MM.1S (cell line): ENCODE data around the gene KRT39.

Experiments
- DNase-seq: peaks from one replicate; pipeline ENCODE4 v3.0.0-alpha.2; 2015
- H2AFZ ChIP-seq: fragments of 300-600 bp; sonication (generic); 2 replicates; pipeline ENCODE4 v1.6.0; 2016; ENCODE audit warnings: antibody characterized with exemption, low read length
- H3F3A ChIP-seq: fragments of 300-600 bp; sonication (generic); 2 replicates; pipeline ENCODE4 v1.6.1; 2016; ENCODE audit warnings: mild to moderate bottlenecking, antibody characterized with exemption, low read length, moderate library complexity, mixed read lengths; ENCODE audit not compliant: insufficient read depth
- H3K27ac ChIP-seq: fragments of 300-600 bp; sonication (generic); 2 replicates; pipeline ENCODE4 v1.5.1; 2016; ENCODE audit warnings: mild to moderate bottlenecking, low read length
- H3K27me3 ChIP-seq: fragments of 300-600 bp; sonication (generic); replicated peaks from 2 replicates; pipeline ENCODE4 v1.6.0; 2016; ENCODE audit warnings: low read length; ENCODE audit not compliant: insufficient read depth
- H3K36me3 ChIP-seq: fragments of 300-600 bp; sonication (generic); replicated peaks from 2 replicates; pipeline ENCODE4 v1.6.1; 2016; ENCODE audit warnings: mild to moderate bottlenecking, low read length, mixed read lengths; ENCODE audit not compliant: insufficient read depth
- H3K4me1 ChIP-seq: fragments of 300-600 bp; sonication (generic); 2 replicates; pipeline ENCODE4 v1.6.1; 2016; ENCODE audit warnings: low read length, mixed read lengths
- H3K4me2 ChIP-seq: fragments of 300-600 bp; sonication (generic); 2 replicates; pipeline ENCODE4 v1.6.0; 2016; ENCODE audit warnings: low read depth, low read length
- H3K4me3 ChIP-seq: fragments of 300-600 bp; sonication (generic); 2 replicates; pipeline ENCODE4 v1.5.1; 2016; ENCODE audit warnings: low read length, mixed read lengths
- H3K79me2 ChIP-seq: fragments of 300-600 bp; sonication (generic); 2 replicates; pipeline ENCODE4 v1.6.1; 2016; ENCODE audit warnings: mixed run types, low read length, mixed read lengths
- H3K9ac ChIP-seq: fragments of 300-600 bp; sonication (generic); 2 replicates; pipeline ENCODE4 v1.6.1; 2016; ENCODE audit warnings: low read length, mixed read lengths
- H3K9me2 ChIP-seq: fragments of 300-600 bp; sonication (generic); replicated peaks from 2 replicates; pipeline ENCODE4 v1.6.1; 2016; ENCODE audit warnings: mild to moderate bottlenecking, low read length, mixed read lengths; ENCODE audit not compliant: insufficient read depth
- H3K9me3 ChIP-seq: fragments of 300-600 bp; sonication (generic); replicated peaks from 2 replicates; pipeline ENCODE4 v1.6.1; 2016; ENCODE audit warnings: mild to moderate bottlenecking, low read length, mixed read lengths; ENCODE audit not compliant: insufficient read depth
- H4K20me1 ChIP-seq: fragments of 300-600 bp; sonication (generic); 2 replicates; pipeline ENCODE4 v1.6.1; 2016; ENCODE audit warnings: mild to moderate bottlenecking, low read length, moderate library complexity, mixed read lengths; ENCODE audit not compliant: insufficient read depth
- EZH2 ChIP-seq: fragments of 300-600 bp; sonication (generic); optimal IDR thresholded peaks from 2 replicates; pipeline ENCODE3; 2017; ENCODE audit warnings: low read depth, mild to moderate bottlenecking, antibody characterized with exemption, low read length, mixed read lengths
- EZH2phosphoT487 ChIP-seq: fragments of 300-600 bp; sonication (generic); IDR thresholded peaks from 2 replicates; pipeline ENCODE4 v1.6.1; 2018; ENCODE audit warnings: antibody characterized with exemption, low read length
- TF ChIP-seq, protein P1 (sequence below): fragments of 300-600 bp; sonication (generic); IDR thresholded peaks from 2 replicates; pipeline ENCODE4 v1.5.1; 2016; ENCODE audit warnings: antibody characterized with exemption, low read length, mixed read lengths

The KRT39 gene

GRCh38 chr17:40938981-40939380, 27.8 kb downstream of the KRT39 start:
- no peaks in the 10 kb centered on the region for H3K4me1 ChIP-seq
- no peaks in the 10 kb centered on the region for H3K27me3 ChIP-seq
- no peaks in the 10 kb centered on the region for H3K9me2 ChIP-seq
- no peak overlapping the region for H3K9ac ChIP-seq
- H2AFZ ChIP-seq: no peak overlapping the region
- H3K4me2 ChIP-seq: no peak overlapping the region
- no peak for DNase-seq
- H3K4me3 ChIP-seq: no peak overlapping the region
- H4K20me1 ChIP-seq: no peaks in the 10 kb centered on the region
- no peak for TF ChIP-seq EZH2phosphoT487
- TF ChIP-seq EZH2: no peak
- TF ChIP-seq, protein P1, sequence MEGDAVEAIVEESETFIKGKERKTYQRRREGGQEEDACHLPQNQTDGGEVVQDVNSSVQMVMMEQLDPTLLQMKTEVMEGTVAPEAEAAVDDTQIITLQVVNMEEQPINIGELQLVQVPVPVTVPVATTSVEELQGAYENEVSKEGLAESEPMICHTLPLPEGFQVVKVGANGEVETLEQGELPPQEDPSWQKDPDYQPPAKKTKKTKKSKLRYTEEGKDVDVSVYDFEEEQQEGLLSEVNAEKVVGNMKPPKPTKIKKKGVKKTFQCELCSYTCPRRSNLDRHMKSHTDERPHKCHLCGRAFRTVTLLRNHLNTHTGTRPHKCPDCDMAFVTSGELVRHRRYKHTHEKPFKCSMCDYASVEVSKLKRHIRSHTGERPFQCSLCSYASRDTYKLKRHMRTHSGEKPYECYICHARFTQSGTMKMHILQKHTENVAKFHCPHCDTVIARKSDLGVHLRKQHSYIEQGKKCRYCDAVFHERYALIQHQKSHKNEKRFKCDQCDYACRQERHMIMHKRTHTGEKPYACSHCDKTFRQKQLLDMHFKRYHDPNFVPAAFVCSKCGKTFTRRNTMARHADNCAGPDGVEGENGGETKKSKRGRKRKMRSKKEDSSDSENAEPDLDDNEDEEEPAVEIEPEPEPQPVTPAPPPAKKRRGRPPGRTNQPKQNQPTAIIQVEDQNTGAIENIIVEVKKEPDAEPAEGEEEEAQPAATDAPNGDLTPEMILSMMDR: no peak
- H3F3A ChIP-seq: no peaks in the 10 kb centered on the region
- H3K27ac ChIP-seq: no peak overlapping the region
- H3K9me3 ChIP-seq: no peaks in the 10 kb centered on the region
- no peaks in the 10 kb centered on the region for H3K79me2 ChIP-seq
- H3K36me3 ChIP-seq: no peaks in the 10 kb centered on the region

DNA sequence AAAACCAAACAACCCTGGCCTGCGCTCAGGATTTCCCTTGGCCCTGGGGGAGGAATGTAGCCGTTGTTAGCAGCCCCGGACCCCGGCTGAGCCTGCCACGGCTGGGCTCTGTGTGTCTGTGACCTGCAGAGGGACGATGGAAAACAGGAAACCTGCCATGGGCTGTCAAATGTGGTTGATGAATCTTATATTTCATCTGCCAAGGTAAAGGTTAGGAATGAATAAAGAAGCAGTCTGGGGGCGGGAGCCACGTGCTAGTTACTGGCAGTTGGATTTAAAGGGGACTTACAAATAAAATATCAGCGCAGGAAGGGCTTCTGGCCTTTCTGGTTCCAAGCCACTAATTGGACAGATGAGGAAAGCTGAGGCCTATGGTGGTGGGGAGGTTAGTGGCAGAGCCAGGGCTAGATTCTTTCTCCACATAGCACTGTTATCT, 29.3 kb downstream of the KRT39 start, which contains the start of gene KRT23:
Gene KRT23, minus strand, starts transcription at position 263 of the 436 bp plus-strand sequence. CDS start 1,043 bp downstream, outside the sequence.
- Histone ChIP-seq H3K27ac (no peak within 1 kb of the TSS), H3K9me2 (no peaks in the 10 kb centered on the region), H3K79me2 (no peaks in the 10 kb centered on the region), H4K20me1 (no peaks in the 10 kb centered on the region), H3K9ac (no peak within 1 kb of the TSS), H3K4me1 (no peaks in the 10 kb centered on the region), H3K4me3 (no peak within 1 kb of the TSS), H2AFZ (no peak within 1 kb of the TSS), H3K4me2 (no peak within 1 kb of the TSS), H3F3A (no peaks in the 10 kb centered on the region), H3K9me3 (no peaks in the 10 kb centered on the region), H3K36me3 (no peaks in the 10 kb centered on the region), H3K27me3 (no peaks in the 10 kb centered on the region)
- DNase-seq: no peak
- TF ChIP-seq, protein P1: no peak

DNA sequence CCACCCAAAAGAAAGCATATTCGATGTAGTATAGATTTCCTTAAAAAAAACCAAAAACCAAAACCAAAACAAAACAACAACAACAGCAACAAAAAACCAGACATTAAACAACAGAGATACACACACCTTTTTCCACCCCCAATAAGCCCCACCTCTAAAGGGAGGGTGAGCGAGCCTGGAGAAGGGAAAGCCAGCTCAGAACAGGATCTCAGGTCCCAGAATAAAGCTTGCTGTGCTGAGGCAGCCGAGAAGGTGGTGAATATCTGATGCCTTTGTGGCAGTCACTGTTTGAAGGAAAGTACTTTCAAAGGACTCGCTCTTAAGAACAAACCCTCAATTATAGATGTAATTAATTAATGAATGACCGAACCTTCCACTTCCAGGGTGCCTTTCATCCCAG, 29.8 kb downstream of the KRT39 start:
- H2AFZ ChIP-seq: no peak overlapping the region

More for the DNA sequence above, 29.8 kb downstream of the KRT39 start:
- Histone ChIP-seq H3K4me3 (no peak overlapping the region), H3K9ac (no peak overlapping the region), H3F3A (no peaks in the 10 kb centered on the region), H4K20me1 (no peaks in the 10 kb centered on the region), H3K36me3 (no peaks in the 10 kb centered on the region), H3K9me3 (no peaks in the 10 kb centered on the region), H3K4me1 (no peaks in the 10 kb centered on the region), H3K27ac (no peak overlapping the region), H3K79me2 (no peaks in the 10 kb centered on the region), H3K27me3 (no peaks in the 10 kb centered on the region), H3K9me2 (no peaks in the 10 kb centered on the region), H3K4me2 (no peak overlapping the region)
- TF ChIP-seq, protein P1: no peak
- TF ChIP-seq EZH2phosphoT487: no peak
- no peak for TF ChIP-seq EZH2
- no peak for DNase-seq
